Measurements from ENCODE around the gene POLE. TPM values are rescaled to one million over a fixed set of nuclear protein-coding genes. Genes with fewer than 3 reads are reported as not detected.

The POLE gene
- total RNA-seq, 4 donors from 2014 or later = 15.8 to 60.8 (median 27.1) TPM

DNA sequence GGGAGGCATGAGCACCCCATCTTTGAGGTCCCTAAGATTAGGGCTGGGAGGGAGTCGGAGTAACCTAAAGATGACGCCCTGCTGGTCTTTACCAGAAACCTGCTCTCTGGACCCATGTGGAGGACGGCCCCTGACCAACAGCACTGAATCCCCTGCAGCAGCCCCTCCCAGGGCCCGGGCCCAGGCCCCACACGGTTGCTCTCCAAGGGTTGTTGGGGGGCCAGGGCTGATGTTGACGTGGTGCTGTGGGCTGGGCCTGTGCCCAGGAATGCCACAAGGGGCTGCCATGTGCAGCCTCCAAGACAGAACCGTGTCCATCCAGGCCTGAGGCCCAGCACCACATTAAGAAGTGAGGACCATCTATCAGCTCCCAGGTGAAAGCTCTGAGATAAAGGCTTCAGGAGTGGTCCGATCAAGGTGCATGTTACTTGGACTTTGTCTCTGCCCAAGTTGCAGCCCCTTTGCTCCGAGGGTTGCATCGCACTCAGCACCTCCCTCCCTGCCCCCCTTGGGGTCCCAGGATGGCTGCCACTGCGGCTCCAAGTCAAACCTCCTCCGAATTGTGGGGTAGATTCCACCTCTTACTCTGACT lies 106.3 kb downstream of the POLE start:
- ATAC-seq (ENCODE audit: low FRiP score) (no peak), DNase-seq (ENCODE audit: low spot score) (no peak)
- TF ChIP-seq, protein P1, sequence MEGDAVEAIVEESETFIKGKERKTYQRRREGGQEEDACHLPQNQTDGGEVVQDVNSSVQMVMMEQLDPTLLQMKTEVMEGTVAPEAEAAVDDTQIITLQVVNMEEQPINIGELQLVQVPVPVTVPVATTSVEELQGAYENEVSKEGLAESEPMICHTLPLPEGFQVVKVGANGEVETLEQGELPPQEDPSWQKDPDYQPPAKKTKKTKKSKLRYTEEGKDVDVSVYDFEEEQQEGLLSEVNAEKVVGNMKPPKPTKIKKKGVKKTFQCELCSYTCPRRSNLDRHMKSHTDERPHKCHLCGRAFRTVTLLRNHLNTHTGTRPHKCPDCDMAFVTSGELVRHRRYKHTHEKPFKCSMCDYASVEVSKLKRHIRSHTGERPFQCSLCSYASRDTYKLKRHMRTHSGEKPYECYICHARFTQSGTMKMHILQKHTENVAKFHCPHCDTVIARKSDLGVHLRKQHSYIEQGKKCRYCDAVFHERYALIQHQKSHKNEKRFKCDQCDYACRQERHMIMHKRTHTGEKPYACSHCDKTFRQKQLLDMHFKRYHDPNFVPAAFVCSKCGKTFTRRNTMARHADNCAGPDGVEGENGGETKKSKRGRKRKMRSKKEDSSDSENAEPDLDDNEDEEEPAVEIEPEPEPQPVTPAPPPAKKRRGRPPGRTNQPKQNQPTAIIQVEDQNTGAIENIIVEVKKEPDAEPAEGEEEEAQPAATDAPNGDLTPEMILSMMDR (IDR thresholded peaks at IDR 0.05) = no peak

DNA sequence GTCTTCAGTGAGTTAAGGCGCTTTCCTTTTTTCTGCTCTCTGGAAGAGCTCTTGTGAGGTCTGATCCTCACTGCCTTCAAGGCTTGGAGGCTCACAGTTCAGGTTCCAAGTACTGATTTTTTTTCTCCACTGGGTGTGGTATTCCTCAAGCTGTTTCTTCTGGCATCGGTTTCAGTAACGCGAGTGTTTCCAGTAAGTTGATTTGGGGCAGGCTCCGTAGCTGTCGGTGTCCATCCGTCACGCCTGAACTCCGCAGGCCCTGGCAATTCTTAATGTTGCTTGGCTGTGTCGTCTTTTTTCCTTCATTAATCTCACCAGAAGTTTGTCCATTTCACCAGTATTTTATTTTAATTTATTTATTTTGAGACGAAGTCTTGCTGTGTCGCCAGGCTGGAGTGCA lies 107.4 kb downstream of the POLE start:
- ATAC-seq (ENCODE audit: low FRiP score) = no peak
- TF ChIP-seq, protein P1 (IDR thresholded peaks at IDR 0.05) = no peak
- DNase-seq (ENCODE audit: low spot score) = no peak

DNA sequence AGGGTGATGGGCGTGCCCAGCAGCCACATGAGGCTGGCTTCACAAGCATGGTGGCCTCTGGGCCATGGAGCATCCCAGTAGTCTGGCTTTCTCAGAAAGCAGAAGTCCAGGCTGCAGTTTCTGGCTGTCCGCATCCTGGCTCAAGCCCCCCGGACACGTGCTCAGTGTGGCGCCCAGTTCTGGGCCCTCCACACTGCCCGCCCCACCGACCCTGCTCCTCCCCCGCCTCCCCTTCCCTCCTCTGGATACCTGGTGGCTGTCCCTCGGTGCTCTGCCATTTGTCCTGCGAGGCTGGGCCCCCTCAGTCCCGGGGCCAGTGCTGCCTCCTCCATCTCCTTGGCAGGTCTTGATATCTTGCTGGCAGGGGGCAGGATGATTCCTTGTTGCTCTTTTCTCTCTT lies 108.3 kb downstream of the POLE start:
- TF ChIP-seq, protein P1 (IDR thresholded peaks at IDR 0.05) = no peak
- ATAC-seq (ENCODE audit: low FRiP score) = no peak
- DNase-seq (ENCODE audit: low spot score) = no peak

DNA sequence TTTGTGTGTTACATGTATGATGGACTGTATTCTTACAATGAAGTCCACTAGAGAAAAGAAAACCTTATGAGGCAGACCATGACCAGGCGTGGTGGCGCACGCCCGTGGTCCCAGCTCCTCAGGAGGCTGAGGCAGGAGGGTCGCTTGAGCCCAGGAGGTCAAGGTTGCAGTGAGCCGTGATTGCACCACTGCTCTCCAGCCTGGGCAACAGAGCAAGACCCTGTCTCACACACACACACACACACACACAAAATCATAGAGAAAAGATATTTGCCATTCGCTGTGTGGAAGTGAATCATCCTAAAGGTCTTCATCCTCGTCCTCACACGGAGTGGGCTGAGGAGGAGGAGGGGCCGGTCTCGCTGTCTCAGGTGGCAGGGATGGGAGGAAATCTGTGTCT lies 109.0 kb downstream of the POLE start:
- TF ChIP-seq, protein P1 (IDR thresholded peaks at IDR 0.05) = no peak
- ATAC-seq (ENCODE audit: low FRiP score) (no peak), DNase-seq (ENCODE audit: low spot score) (no peak)

DNA sequence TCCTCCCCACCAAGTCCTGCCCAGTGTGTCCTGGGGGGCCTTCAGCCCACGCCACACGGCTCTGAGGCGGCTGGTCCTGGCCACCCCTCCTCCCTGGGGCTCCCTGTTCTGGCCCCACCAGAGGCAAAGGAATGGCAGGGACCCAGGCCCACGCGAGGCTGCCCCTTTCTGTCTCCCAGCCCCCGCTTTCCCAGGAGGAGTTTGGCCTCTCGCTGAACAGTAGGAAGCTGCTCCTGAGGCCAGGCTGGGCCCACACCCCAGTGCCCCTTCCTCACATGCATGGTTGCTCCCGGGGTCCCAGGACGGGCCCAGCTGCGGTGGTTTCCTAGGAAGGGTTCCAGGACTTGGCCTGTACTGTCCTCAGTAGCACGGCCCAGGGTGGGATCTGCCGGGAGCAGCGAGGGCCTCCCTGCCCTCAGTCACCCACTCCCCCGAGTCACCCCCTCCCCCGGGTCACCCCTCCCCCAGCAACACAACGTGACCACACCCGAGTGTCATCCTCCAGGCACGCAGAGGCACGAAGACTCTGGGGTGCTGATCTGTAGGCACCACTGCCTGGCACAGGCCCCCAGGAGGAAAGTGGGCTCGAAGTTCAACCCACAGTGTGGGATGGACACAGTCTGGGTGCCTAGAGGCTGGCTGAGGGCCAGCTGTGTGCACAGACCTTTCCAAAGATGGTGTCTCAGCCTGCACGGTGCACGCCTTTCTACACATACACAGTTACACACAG lies 109.8 kb downstream of the POLE start:
- DNase-seq (ENCODE audit: low spot score) (no peak), ATAC-seq (ENCODE audit: low FRiP score) (no peak)
- TF ChIP-seq, protein P1 (IDR thresholded peaks at IDR 0.05) = no peak

DNA sequence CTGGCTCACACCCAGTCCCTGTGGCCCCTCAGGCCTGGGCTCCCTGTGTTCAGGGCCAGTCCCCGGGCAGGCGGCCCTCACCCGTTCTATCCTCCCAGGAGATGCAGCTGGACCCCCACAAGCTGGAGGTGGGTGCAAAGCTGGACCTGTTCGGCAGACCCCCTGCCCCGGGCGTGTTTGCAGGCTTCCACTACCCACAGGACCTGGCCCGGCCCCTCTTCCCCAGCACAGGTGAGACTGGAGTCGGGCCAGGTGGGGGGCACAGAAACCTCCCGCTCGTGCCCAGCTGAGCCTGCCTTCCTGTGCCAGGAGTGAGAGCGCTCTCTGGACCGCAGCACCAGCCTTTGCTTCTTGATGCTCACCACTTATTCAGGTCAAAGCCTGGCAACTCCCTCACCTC lies 110.4 kb downstream of the POLE start:
- ATAC-seq (ENCODE audit: low FRiP score) = no peak
- DNase-seq (ENCODE audit: low spot score) = no peak
- TF ChIP-seq, protein P1 (IDR thresholded peaks at IDR 0.05) = no peak

DNA sequence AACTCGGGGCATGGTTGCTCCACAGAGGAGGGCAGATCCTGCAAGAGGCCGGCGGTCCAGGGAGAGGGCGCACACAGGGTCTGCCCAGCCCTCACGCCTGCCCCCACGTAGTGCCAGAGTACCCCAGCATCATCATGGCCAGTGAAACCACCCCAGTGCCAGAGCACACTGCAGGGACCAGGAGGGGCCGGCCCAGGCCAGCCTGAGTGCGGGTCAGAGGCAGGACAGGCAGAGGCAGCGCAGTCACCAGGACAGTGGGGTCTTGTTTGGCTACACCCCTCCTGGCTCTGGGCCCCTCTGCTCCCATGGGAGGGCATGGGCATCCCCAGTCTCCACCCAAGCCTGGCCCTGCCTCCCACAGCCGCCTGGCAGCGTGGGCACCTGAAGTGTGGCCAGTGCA lies 111.5 kb downstream of the POLE start:
- no peak for DNase-seq (ENCODE audit: low spot score)
- ATAC-seq (ENCODE audit: low FRiP score) = no peak
- TF ChIP-seq, protein P1 (IDR thresholded peaks at IDR 0.05) = no peak

Measured in omental fat pad (tissue), 4 donors.